Measurements from ENCODE around the gene FLNB.

GRCh38 chr3:58013973-58014649 lies 5.9 kb downstream of the FLNB start:
- TF ChIP-seq EZH2phosphoT487 (IDR thresholded peaks at IDR 0.05; ENCODE audit: low read depth, severe bottlenecking, unreplicated experiment), result no peak
- TF ChIP-seq EZH2 (IDR thresholded peaks at IDR 0.05; ENCODE audit: borderline replicate concordance), result no peak

All from hepatocyte (in vitro differentiated cells).